Measurements from ENCODE around the gene RNF121.
"Not testable (repeated sequence)": the region's sequence is repeated elsewhere in the genome, so short reads cannot be mapped to it uniquely, and the experiment has no call there.

RNF121 gene

GRCh38 chr11:71928737-71929443, at the start of gene RNF121:
Gene RNF121 (plus strand): TSS chr11:71929046. CDS start chr11:71929062, 16 bp downstream.
- DNase-seq (ENCODE audit: low read depth) = peak; percentile 95

DNA sequence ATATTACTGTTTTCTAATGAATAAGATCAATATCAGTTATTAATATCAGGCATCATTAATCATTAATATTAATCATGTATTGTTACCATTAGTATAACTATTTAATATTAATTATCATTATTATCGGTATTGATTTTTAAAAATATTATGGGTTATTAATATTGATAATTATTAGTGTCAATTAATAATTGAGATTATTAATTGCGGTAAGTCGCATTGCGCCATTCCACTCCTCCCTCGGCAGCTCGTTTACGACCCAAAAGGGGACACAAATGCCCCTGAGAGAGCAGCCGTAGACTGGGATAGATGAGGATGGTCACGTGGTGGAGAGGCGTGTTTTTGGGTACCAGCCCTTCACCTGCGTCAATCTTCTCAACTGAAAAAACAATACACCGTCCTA, 43.0 kb upstream of the RNF121 start:
- not testable (repeated sequence) for DNase-seq (ENCODE audit: low read depth)

DNA sequence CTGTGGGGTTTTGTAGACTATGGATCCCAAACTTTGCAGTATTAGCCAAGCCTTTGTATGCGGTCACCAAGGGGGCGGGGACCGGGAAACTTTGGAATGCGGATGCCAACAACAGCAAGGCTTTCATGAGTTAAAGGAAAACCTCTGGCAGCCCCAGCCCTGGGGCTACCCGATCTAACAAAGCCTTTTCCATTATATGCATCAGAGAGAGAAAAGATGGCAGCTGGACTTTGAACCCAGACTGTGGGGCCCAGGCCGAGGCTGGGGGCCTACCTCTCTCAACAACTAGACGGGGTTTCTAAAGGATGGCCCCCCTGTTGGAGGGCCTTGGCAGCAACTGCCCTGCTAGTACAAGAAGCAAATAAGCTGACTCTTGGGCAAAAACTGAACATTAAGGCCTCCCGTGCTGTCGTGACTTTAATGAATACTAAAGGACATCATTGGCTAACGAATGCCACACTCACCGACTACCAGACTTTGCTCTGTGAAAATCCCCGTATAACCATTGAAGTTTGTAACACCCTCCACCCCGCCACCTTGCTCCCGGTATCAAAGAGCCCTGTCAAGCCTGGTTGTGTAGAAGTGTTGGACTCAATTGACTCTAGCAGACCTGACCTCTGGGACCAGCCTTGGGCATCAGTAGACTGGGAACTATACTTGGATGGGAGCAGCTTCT, 40.4 kb upstream of the RNF121 start:
- DNase-seq (ENCODE audit: low read depth) = not testable (repeated sequence)

GRCh38 chr11:71889181-71889872, 39.5 kb upstream of the RNF121 start:
- not testable (repeated sequence) for DNase-seq (ENCODE audit: low read depth)

- no peak for DNase-seq (ENCODE audit: low read depth)
Observed at GRCh38 chr11:71895961-71896360, 32.9 kb upstream of the RNF121 start.

- DNase-seq (ENCODE audit: low read depth) = peak; percentile 92
Observed at GRCh38 chr11:71901137-71901536, 27.7 kb upstream of the RNF121 start.

- no peak for DNase-seq (ENCODE audit: low read depth)
Observed at GRCh38 chr11:71908218-71908617, 20.6 kb upstream of the RNF121 start.

DNA sequence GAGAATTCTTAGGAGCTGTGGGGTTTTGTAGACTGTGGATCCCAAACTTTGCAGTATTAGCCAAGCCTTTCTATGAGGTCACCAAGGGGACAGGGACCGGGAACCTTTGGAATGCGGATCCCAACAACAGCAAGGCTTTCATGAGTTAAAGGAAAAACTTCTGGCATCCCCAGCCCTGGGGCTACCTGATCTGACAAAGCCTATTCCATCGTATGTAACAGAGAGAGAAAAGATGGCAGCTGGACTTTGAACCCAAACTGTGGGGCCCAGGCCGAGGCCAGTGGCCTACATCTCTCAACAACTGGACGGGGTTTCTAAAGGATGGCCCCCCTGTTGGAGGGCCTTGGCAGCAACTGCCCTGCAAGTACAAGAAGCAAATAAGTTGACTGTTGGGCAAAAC, 18.1 kb upstream of the RNF121 start:
- DNase-seq (ENCODE audit: low read depth) = not testable (repeated sequence)

DNA sequence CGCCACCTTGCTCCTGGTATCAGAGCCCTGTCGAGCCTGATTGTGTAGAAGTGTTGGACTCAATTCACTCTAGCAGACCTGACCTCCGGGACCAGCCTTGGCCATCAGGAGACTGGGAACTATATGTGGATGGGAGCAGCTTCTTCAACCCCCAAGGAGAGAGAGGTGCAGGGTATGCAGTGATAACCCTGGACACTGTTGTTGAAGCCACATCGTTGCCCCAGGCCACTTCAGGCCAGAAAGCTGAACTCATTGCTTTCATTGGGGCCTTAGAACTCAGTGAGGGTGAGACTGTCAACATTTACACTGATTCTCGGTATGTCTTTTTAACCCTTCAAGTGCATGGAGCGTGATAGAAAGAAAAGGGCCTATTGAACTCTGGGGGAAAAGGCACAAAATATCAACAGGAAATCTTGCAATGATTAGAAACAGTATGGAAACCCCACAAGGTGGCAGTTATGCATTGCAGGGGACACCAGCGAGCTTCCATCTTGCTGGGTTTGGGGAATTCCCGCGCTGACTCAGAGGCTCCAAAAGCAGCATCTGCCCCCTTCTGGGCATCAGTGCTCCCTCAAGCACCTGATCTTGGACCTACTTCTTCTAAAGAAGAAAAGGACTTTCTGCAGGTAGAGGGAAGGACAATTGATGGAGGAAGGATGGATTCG, 17.4 kb upstream of the RNF121 start:
- DNase-seq (ENCODE audit: low read depth) = peak; percentile 7

GRCh38 chr11:71911986-71912340, 16.9 kb upstream of the RNF121 start:
- not testable (repeated sequence) for DNase-seq (ENCODE audit: low read depth)

GRCh38 chr11:71913756-71914526, 14.9 kb upstream of the RNF121 start:
- peak; percentile 80 for DNase-seq (ENCODE audit: low read depth)

- DNase-seq (ENCODE audit: low read depth) = no peak
Observed at GRCh38 chr11:71914617-71915189, 14.1 kb upstream of the RNF121 start.

GRCh38 chr11:71917646-71918140, 11.2 kb upstream of the RNF121 start:
- DNase-seq (ENCODE audit: low read depth) = peak; percentile 37

DNA sequence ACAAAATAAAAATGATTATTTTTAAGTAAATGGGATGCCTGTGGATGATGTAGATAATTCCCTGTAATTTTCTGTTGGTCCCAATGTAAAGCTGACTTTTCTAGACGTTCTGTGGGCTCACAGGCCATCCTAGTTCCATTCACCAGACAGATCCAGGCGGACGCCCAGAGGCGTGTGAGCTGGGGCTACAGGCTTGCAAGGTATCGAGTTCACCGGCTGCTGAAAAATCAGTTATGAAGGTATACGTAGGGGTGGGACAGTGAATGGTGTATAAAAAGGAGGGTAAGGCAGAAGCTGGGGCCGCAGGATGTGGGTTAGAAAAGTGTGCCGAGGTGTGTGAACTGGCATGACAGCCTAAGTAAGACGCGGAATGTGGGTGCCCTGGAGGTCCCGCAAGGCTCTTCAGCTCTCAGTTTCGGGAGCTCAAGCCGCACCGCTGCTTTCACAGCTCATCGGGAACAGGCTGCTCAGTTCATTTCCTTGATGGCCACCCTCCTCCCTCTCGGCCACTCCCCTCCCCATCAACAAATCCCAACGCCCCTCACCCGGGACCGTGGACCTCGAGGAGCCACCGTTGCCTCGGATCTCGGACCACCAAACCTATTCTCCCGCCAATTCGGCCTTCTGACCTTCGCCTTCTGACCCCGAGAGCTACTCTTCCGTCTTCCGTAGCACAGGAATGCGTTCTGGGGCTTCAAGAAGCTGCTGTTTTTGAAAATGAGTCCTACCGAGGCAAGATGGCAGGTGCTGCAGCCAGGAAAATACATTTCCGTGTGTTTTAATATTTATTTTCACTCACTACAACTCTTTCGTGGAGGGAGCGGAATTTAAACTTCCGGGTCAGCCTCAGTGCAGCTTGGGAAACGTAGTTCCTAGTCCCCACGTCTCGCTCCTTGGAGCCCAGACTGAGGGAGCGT, 768 bp upstream of the RNF121 start, which contains the start of gene XNDC1N:
Gene XNDC1N, minus strand, starts transcription at position 775 of the 917 bp plus-strand sequence. CDS start 5,241 bp downstream, outside the sequence.
- peak; percentile 90 for DNase-seq (ENCODE audit: low read depth)

DNA sequence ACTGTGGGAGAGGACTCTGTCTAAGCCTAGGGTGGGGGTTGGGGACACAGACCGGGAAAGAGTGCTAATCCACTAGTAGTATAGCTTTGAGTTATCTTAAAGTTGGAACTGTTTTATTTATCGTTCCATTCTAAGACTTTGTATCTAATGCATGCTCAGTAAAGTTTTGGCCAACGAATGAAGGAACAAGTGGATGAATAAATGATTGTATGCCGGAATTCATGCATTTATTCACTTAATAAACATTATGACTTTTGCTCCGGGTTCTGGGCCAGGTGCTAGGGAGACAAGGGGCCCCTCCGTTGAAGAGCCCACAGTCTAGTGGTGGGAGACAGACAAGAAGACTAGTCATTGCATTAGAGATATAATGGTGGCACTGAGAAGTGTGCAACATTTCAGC, 645 bp downstream of the RNF121 start:
- DNase-seq (ENCODE audit: low read depth) = no peak

DNA sequence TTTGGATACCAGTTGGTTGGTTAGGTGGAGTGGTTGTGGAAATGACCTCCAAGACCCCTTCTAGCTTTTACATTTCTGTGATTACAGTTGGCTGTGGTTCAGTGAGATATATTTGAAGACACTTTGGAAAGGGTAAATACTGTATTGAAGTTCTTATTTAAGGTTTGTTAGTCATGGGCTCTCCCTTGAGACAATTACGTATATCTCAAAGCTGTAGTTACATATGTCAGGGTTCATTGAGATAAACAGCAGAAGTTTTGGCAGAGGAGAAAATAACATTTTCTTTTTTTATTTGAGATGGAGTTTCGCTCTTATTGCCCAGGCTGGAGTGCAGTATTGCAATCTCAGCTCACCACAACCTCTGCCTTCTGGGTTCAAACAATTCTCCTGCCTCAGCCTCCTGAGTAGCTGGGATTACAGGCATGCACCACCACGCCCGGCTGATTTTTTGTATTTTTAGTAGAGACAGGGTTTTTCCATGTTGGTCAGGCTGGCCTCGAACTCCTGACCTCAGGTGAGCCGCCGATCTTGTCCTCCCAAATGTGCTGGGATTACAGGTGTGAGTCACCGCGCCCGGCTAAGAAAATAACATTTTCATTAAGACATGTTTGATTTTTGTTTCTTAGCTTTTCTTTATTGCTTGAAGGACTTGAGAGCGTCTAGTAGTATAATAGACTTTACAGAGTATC, 1.9 kb downstream of the RNF121 start:
- no peak for DNase-seq (ENCODE audit: low read depth)

- DNase-seq (ENCODE audit: low read depth) = no peak
Observed at GRCh38 chr11:71931245-71931602, 2.4 kb downstream of the RNF121 start.

- no peak for DNase-seq (ENCODE audit: low read depth)
Observed at GRCh38 chr11:71933141-71933933, 4.5 kb downstream of the RNF121 start.

- no peak for DNase-seq (ENCODE audit: low read depth)
Observed at GRCh38 chr11:71934213-71934612, 5.4 kb downstream of the RNF121 start.
